NCI-H226 (cell line): ENCODE measurements around the gene DCTN2.

ENCODE experiments used
- DNase-seq: peaks from one replicate; pipeline ENCODE4 v3.0.0-alpha.2; 2015

Gene DCTN2

GRCh38 chr12:57485695-57486094 lies 61.3 kb downstream of the DCTN2 start:
- DNase-seq = no peak

- DNase-seq = peak; percentile 79
Observed at GRCh38 chr12:57483466-57483865, 63.5 kb downstream of the DCTN2 start.

GRCh38 chr12:57481671-57482070 lies 65.3 kb downstream of the DCTN2 start:
- DNase-seq = no peak
